GM12865 (cell line): ENCODE data around the gene GTPBP10.

Experiments
- DNase-seq: peaks from one replicate; pipeline ENCODE4 v3.0.0; 2010; ENCODE audit warnings: low read depth
- H3K4me3 ChIP-seq: 2 replicates; pipeline ENCODE4 v1.5.1; 2011; ENCODE audit warnings: mild to moderate bottlenecking, low read depth, low read length, control low read depth
- TF ChIP-seq, protein P1 (sequence below): IDR thresholded peaks from 2 replicates; pipeline ENCODE4 v1.5.1; 2011; ENCODE audit warnings: low read length, control low read depth, low read depth, inconsistent platforms; ENCODE audit not compliant: insufficient read depth; ENCODE audit errors: missing control alignments

GTPBP10 gene, protein sequence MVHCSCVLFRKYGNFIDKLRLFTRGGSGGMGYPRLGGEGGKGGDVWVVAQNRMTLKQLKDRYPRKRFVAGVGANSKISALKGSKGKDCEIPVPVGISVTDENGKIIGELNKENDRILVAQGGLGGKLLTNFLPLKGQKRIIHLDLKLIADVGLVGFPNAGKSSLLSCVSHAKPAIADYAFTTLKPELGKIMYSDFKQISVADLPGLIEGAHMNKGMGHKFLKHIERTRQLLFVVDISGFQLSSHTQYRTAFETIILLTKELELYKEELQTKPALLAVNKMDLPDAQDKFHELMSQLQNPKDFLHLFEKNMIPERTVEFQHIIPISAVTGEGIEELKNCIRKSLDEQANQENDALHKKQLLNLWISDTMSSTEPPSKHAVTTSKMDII

DNA sequence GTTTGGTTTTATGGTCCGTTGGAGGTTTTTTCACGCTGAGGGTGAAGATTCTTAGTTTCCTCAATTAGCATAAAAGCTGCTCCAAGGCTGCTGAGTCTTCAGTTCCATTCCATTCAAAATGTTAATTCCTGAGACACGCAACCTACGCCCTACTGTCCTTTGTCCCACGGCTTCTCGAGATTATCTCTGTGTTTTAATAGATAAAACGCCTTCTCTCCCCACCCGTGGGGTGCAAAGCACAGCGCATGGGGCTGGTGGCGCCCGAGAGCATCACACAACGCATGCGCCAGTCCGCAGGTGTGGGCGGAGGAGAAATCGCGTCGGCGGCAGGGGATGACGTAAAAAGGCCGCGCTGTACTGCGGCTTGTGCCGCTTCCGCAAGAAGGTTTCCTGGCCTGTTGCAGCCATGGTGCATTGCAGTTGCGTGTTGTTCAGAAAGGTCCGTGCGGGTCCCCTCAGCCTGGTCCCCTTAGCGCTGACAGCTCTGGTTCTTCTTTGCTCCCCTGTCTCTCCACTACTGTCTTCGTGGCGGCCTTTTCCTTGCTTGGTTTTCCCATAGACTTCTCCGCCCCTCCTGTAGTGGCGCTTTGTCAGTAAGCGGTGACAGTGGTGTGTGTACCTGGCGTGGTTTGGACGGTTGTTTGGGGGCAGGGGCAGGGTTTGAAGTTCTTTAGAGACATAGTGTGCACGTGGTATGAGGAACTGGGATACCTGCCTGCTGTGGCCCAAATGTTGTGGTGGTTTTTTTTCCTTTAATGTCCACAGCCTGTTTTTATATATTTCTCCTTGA lies at the start of gene GTPBP10:
GTPBP10 (plus strand) TSS at position 381 of the 790 bp plus-strand sequence; CDS start at position 407, 26 bp downstream.
- peak; percentile 98 for DNase-seq
- TF ChIP-seq, protein P1, sequence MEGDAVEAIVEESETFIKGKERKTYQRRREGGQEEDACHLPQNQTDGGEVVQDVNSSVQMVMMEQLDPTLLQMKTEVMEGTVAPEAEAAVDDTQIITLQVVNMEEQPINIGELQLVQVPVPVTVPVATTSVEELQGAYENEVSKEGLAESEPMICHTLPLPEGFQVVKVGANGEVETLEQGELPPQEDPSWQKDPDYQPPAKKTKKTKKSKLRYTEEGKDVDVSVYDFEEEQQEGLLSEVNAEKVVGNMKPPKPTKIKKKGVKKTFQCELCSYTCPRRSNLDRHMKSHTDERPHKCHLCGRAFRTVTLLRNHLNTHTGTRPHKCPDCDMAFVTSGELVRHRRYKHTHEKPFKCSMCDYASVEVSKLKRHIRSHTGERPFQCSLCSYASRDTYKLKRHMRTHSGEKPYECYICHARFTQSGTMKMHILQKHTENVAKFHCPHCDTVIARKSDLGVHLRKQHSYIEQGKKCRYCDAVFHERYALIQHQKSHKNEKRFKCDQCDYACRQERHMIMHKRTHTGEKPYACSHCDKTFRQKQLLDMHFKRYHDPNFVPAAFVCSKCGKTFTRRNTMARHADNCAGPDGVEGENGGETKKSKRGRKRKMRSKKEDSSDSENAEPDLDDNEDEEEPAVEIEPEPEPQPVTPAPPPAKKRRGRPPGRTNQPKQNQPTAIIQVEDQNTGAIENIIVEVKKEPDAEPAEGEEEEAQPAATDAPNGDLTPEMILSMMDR = peak; percentile 73
- H3K4me3 ChIP-seq = peak within 1 kb of the TSS; percentile 92

DNA sequence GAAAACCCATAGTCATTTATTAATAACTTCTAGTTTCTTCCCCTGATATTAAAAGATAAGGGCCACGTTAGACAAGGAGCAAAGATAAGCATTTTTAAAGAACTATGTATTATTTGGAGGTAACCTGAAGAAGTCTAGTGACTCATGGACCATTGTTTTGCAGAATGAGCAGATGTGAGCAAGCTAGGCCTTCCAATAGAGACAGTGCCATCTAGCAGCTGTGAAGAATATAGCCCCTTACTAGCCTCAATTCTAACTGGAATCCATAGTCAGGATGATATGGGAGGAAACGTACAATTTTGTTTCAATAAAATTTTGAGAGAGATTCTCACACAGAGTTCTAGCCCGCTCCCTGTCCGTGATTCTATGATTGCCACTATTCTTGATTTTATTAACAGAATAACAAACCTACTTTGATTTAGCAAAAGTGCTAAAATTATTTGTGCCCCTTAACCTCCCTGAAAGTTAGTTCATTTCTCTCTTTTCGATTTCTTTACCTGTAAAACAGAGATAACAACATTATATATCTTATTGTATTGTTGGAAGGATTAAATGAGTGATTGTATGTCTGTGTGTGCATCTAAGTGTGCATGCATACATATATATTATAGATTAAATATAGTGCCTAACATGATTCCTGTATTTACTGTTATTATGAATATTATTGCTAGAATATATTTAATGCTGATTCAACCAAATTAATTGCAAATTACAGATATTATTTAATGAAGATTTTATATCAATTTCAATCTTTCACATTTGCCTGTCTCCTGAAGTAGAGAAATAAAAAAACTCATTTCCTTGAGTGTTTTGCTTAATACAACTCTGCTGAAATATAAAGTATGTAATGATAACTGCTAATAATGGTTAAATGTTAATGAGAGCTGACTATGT lies 48.1 kb upstream of the GTPBP10 start:
- no peak overlapping the region for H3K4me3 ChIP-seq
- TF ChIP-seq, protein P1 = peak; percentile 50
- peak; percentile 26 for DNase-seq

DNA sequence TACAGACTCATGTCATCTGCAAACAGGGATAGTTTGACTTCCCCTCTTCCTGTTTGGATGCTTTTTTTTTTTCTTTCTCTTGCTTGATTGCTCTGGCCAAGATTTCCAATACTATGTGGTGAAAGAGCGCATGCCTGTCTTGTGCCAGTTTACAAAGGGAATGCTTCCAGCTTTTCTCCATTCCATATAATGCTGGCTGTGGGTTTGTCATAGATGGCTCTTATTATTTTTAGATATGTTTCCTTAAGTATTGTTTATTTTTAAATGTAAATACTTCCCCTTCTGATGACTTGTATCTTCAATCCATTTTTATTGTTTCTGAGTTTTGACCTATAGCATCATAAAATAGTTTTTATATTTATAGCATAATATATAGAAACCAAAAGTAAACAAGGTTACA lies 43.3 kb upstream of the GTPBP10 start:
- TF ChIP-seq, protein P1 = no peak
- DNase-seq = no peak
- H3K4me3 ChIP-seq = no peak overlapping the region

DNA sequence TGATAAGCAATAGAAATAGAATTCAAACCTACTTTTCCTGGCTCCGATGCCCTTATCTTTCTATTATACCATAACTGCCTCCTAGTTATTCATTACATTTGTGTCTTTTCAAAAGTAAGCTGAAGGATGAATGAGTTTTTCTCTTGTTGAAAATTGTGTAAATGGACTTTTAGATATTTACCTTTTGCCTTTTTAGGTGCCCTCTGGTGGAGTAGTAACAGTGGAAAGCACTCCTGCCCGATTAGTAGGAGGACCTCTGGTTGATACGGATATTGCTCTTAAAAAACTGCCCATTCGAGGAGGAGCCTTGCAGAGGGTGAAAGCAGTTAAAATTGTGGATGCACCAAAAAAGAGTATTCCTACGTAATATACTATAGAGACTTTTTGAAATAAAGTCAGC lies 36.6 kb upstream of the GTPBP10 start:
- TF ChIP-seq, protein P1 = no peak
- no peak overlapping the region for H3K4me3 ChIP-seq

DNA sequence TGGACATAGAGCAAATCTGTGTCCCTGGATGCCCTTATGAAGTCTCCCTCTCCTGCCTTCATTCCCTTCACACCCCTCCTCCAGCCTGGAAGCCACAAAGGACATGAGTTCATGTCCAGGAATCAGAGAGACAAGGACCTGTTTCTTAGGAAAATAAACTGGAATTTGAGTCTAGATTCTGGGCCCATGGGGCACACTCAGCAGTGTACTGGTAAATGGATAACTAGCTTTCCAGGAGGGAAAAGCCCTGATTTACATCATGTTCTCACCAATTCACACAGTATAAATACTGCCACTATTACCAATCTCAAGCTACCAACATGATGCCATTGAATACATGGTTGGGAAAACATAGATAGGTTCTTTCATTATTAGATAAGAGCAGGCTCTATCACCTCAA lies 35.3 kb upstream of the GTPBP10 start:
- no peak for DNase-seq
- TF ChIP-seq, protein P1 = no peak

More for the DNA sequence above, 36.6 kb upstream of the GTPBP10 start:
- DNase-seq = no peak

DNA sequence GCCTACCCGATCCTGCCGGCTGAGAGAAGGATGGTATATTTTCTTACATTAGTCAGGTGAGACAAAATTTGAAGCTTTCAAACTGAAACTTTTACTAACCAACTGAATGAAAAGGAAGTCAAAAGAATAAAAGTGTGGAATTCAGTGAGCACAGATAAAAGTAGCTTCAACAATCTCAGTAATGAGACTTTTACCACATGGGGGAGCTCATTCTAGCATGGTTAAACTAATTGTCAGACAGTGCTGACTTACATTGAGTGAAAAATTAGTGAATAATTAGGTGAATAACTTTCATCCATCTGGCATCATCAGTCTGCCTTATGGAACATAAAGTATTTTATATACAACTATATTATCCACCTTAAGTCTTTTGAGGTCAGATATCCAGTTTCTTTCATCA lies 33.8 kb upstream of the GTPBP10 start:
- peak; percentile 18 for DNase-seq
- H3K4me3 ChIP-seq = no peak overlapping the region
- TF ChIP-seq, protein P1 = peak; percentile 15

More for the DNA sequence above, 35.3 kb upstream of the GTPBP10 start:
- H3K4me3 ChIP-seq = no peak overlapping the region
